Lower leg skin (tissue), 3 donors: Measurements from ENCODE around the gene TCEAL7.

Experiments
- CTCF ChIP-seq, 3 donors: fragments of 450-650 bp; IDR thresholded peaks; one replicate each; pipeline ENCODE4 v1.5.1; 2016; ENCODE audit warnings: antibody characterized with exemption in 3 of 3, mild to moderate bottlenecking in 3 of 3, moderate library complexity in 2 of 3
- POLR2A ChIP-seq, 2 donors: fragments of 450-650 bp; IDR thresholded peaks; one replicate each; pipeline ENCODE4 v1.6.1; 2016 to 2017; ENCODE audit warnings: antibody characterized with exemption in 2 of 2, mild to moderate bottlenecking in 1 of 2, moderate library complexity in 1 of 2

- no peak for TF ChIP-seq CTCF (IDR thresholded peaks at IDR 0.05)
- no peak for TF ChIP-seq POLR2A (IDR thresholded peaks at IDR 0.05)
Observed at GRCh38 chrX:103376118-103376978, 46.3 kb downstream of the TCEAL7 start, which contains the start of gene BEX3.
